Thoracic aorta (tissue), 2 donors: ENCODE data around the gene C9orf85. TPM values are rescaled to one million over a fixed set of nuclear protein-coding genes. Genes with fewer than 3 reads are reported as not detected.
"Not testable (repeated sequence)": the region's sequence is repeated elsewhere in the genome, so short reads cannot be mapped to it uniquely, and the experiment has no call there.

Experiments used
- ATAC-seq: fragments of 150-250 bp; one replicate; pipeline ENCODE4 v1.8.0; 2017; ENCODE audit warnings: low read depth; ENCODE audit not compliant: insufficient number of reproducible peaks, low FRiP score
- DNase-seq: peaks from one replicate; pipeline ENCODE4 v3.0.0-alpha.2; 2020; ENCODE audit warnings: low spot score
- H3K27ac ChIP-seq, 2 donors: fragments of 200-600 bp; sonication (generic); 1 replicate in 1 of 2; 2 replicates in 1 of 2; pipeline ENCODE4 v1.5.1; 2016; ENCODE audit warnings: mild to moderate bottlenecking in 2 of 2, moderate library complexity in 2 of 2
- H3K27me3 ChIP-seq: fragments of 200-600 bp; sonication (generic); replicated peaks from 2 replicates; pipeline ENCODE4 v1.6.0; 2016; ENCODE audit warnings: mild to moderate bottlenecking; ENCODE audit not compliant: insufficient read depth
- H3K36me3 ChIP-seq: fragments of 200-600 bp; sonication (generic); one replicate; pipeline ENCODE4 v1.5.1; 2016
- H3K4me1 ChIP-seq, 2 donors: fragments of 200-600 bp; sonication (generic); 1 replicate in 1 of 2; 2 replicates in 1 of 2; pipeline versions ENCODE4 v1.5.1 to v1.6.0; 2016; ENCODE audit warnings: low read depth in 2 of 2, mild to moderate bottlenecking in 1 of 2; ENCODE audit not compliant: control insufficient read depth in 1 of 2
- H3K4me3 ChIP-seq: fragments of 200-600 bp; sonication (generic); 2 replicates; pipeline ENCODE4 v1.5.1; 2016; ENCODE audit warnings: mild to moderate bottlenecking
- H3K9me3 ChIP-seq: fragments of 200-600 bp; sonication (generic); 2 replicates; pipeline ENCODE4 v1.5.1; 2016
- total RNA-seq, 2 donors: library from RNA; depleted of rRNA; stranded (reverse); fragments of >200 nt; gene quantifications; one replicate each; pipeline versions ENCODE4 v1.1.0 to v1.2.3, GENCODE V29; 2016
- TF ChIP-seq, protein P1 (sequence below): fragments of 200-600 bp; sonication (generic); IDR thresholded peaks from one replicate; pipeline ENCODE4 v1.5.1; 2019; ENCODE audit warnings: antibody characterized with exemption

Gene C9orf85
- total RNA-seq, 2 donors from 2014 or later = 8.4 to 14.7 TPM

DNA sequence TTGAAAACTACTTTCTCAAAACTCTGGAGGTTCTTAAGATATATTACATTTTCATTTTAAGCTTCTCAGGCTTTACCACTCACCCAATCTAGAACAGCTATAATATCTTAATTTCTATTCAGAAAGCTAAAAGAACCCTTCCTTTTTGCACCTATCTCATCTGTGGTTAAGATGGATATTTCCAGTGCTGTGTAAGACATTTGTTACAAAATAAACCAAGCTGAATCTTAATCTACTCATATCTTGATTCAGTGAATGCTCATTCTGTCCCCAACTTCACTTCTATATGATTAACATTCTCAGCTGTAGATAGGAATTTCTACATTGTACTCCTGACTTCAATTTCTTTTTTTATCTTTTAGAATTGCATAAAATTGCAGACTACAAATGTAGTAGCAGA is 15.5 kb upstream of the C9orf85 start:
- Histone ChIP-seq H3K36me3 (no peaks in the 10 kb centered on the region), H3K9me3 (no peaks in the 10 kb centered on the region), H3K27me3 (no peaks in the 10 kb centered on the region), H3K4me1 (peaks cover 15 to 27% of the 10 kb centered on the region in 2 donors), H3K27ac (peak overlapping the region in 1 of 2 donors; percentile 3), H3K4me3 (no peak overlapping the region)
- DNase-seq = no peak
- ATAC-seq = no peak
- TF ChIP-seq, protein P1, sequence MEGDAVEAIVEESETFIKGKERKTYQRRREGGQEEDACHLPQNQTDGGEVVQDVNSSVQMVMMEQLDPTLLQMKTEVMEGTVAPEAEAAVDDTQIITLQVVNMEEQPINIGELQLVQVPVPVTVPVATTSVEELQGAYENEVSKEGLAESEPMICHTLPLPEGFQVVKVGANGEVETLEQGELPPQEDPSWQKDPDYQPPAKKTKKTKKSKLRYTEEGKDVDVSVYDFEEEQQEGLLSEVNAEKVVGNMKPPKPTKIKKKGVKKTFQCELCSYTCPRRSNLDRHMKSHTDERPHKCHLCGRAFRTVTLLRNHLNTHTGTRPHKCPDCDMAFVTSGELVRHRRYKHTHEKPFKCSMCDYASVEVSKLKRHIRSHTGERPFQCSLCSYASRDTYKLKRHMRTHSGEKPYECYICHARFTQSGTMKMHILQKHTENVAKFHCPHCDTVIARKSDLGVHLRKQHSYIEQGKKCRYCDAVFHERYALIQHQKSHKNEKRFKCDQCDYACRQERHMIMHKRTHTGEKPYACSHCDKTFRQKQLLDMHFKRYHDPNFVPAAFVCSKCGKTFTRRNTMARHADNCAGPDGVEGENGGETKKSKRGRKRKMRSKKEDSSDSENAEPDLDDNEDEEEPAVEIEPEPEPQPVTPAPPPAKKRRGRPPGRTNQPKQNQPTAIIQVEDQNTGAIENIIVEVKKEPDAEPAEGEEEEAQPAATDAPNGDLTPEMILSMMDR = no peak

GRCh38 chr9:71896761-71897160 is 14.7 kb upstream of the C9orf85 start:
- no peak overlapping the region for H3K27ac ChIP-seq
- no peaks in the 10 kb centered on the region for H3K27me3 ChIP-seq
- no peak for DNase-seq
- no peak for ATAC-seq
- H3K4me3 ChIP-seq = no peak overlapping the region
- no peaks in the 10 kb centered on the region for H3K36me3 ChIP-seq
- H3K9me3 ChIP-seq = no peaks in the 10 kb centered on the region
- TF ChIP-seq, protein P1 = no peak
- H3K4me1 ChIP-seq = peaks cover 15 to 27% of the 10 kb centered on the region in 2 donors

DNA sequence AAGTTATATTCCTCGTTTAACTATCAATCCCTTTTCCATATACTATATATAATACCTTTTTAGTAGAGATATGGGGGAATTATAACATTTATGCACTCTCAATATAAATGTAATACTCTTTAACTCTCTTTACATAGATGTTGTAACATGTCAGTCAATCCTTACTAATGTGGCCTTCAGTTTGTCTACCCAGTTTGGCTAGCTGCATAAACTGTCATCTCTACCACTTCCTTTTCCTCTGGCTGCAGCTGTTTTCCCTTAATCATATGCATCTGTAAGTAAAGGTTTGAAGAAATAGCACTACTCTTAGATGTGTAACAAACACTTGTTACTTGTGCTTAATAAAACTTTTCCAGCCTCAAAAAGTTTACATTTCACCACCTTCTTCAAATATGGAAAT is 13.9 kb upstream of the C9orf85 start:
- TF ChIP-seq, protein P1 = no peak
- peaks cover 17 to 27% of the 10 kb centered on the region in 2 donors for H3K4me1 ChIP-seq

GRCh38 chr9:71898756-71899155 is 12.7 kb upstream of the C9orf85 start:
- H3K27me3 ChIP-seq, ATAC-seq, H3K36me3 ChIP-seq, H3K9me3 ChIP-seq, DNase-seq, H3K4me3 ChIP-seq, H3K27ac ChIP-seq: not testable (repeated sequence)
- H3K4me1 ChIP-seq = peaks cover 20 to 27% of the 10 kb centered on the region in 2 donors

More for the DNA sequence above, 13.9 kb upstream of the C9orf85 start:
- Histone ChIP-seq H3K36me3 (no peaks in the 10 kb centered on the region), H3K27me3 (no peaks in the 10 kb centered on the region), H3K27ac (no peak overlapping the region), H3K4me3 (no peak overlapping the region), H3K9me3 (no peaks in the 10 kb centered on the region)
- DNase-seq = no peak
- ATAC-seq = no peak

GRCh38 chr9:71901695-71902597 is 9.5 kb upstream of the C9orf85 start:
- TF ChIP-seq, protein P1 = no peak
- H3K4me3 ChIP-seq = no peak overlapping the region
- peaks cover 12 to 23% of the 10 kb centered on the region in 2 donors for H3K4me1 ChIP-seq
- H3K27me3 ChIP-seq = no peaks in the 10 kb centered on the region
- H3K36me3 ChIP-seq = no peaks in the 10 kb centered on the region
- H3K27ac ChIP-seq = no peak overlapping the region
- DNase-seq (no peak), ATAC-seq (no peak)
- H3K9me3 ChIP-seq = no peaks in the 10 kb centered on the region
